Prostate gland (tissue), 2 donors: Measurements from ENCODE around the gene LTO1. TPM values are rescaled to one million over a fixed set of nuclear protein-coding genes. Genes with fewer than 3 reads are reported as not detected.

Experiments
- DNase-seq: peaks from one replicate; pipeline ENCODE4 v3.0.0-alpha.2; 2019; ENCODE audit warnings: low spot score
- H3K27ac ChIP-seq, 2 donors: fragments of 200-600 bp; sonication (generic); 2 replicates each; pipeline ENCODE4 v1.5.1; 2017 to 2019
- H3K27me3 ChIP-seq: fragments of 200-600 bp; sonication (generic); replicated peaks from 2 replicates; pipeline ENCODE4 v1.5.1; 2019; ENCODE audit not compliant: insufficient read depth
- H3K36me3 ChIP-seq, 2 donors: fragments of 200-600 bp; sonication (generic); 1 replicate in 1 of 2; 2 replicates in 1 of 2; pipeline versions ENCODE4 v1.5.1 to v1.8.1; 2017 to 2019
- H3K4me1 ChIP-seq: fragments of 200-600 bp; sonication (generic); replicated peaks from 2 replicates; pipeline ENCODE4 v1.5.1; 2019
- H3K4me3 ChIP-seq, 2 donors: fragments of 200-600 bp; sonication (generic); 2 replicates each; pipeline ENCODE4 v1.5.1; 2017 to 2019
- H3K9me3 ChIP-seq: fragments of 200-600 bp; sonication (generic); 2 replicates; pipeline ENCODE4 v1.5.1; 2017
- CTCF ChIP-seq, 4 experiments: fragments of 200-600 bp in 2 of 4; fragments of 450-650 bp in 2 of 4; sonication (generic) in 2 of 4; IDR thresholded peaks; 1 replicate in 3 of 4; 2 replicates in 1 of 4; pipeline ENCODE4 v1.5.1; 2016 to 2019; ENCODE audit warnings: antibody characterized with exemption in 4 of 4, mild to moderate bottlenecking in 2 of 4, moderate library complexity in 2 of 4
- POLR2A ChIP-seq: fragments of 450-650 bp; IDR thresholded peaks from one replicate; pipeline ENCODE4 v1.6.1; 2016; ENCODE audit warnings: antibody characterized with exemption, mild to moderate bottlenecking
- POLR2AphosphoS5 ChIP-seq: sonication (generic); formaldehyde crosslinking; IDR thresholded peaks from one replicate; pipeline ENCODE4 v1.6.1; 2017; ENCODE audit warnings: antibody characterized with exemption
- WGBS: methylation state at CpG from one replicate; pipeline ENCODE4 v1.1.5; 2018; 5-methylcytosine and 5-hydroxymethylcytosine counted together
- intact Hi-C: fragments of 100-400 bp; cut with DNase I; formaldehyde crosslinking; loops from one replicate; pipeline ENCODE4 v1.14.2; 2022
- total RNA-seq, 2 donors: library from RNA; depleted of rRNA; stranded (reverse); fragments of >200 nt; gene quantifications; one replicate each; pipeline ENCODE4 v1.1.0, GENCODE V29; 2016

The LTO1 gene
- total RNA-seq, 2 donors from 2014 or later, result 14.9 to 39.5 TPM

DNA sequence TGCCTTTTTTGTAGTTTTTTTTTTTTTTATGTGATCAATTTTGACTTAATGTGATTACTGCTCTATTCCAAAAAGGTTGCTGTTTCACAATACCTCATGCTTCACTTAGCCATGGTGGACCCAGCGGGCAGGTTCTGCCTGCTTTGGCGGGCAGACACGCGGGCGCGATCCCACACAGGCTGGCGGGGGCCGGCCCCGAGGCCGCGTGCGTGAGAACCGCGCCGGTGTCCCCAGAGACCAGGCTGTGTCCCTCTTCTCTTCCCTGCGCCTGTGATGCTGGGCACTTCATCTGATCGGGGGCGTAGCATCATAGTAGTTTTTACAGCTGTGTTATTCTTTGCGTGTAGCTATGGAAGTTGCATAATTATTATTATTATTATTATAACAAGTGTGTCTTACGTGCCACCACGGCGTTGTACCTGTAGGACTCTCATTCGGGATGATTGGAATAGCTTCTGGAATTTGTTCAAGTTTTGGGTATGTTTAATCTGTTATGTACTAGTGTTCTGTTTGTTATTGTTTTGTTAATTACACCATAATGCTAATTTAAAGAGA is 21.7 kb downstream of the LTO1 start:
- no peak for DNase-seq
- Histone ChIP-seq H3K9me3 (no peaks in the 10 kb centered on the region), H3K4me3 (peak overlapping the region in 1 of 2 donors; percentile 21), H3K4me1 (peaks cover 6% of the 10 kb centered on the region), H3K27me3 (no peaks in the 10 kb centered on the region), H3K27ac (peak overlapping the region; percentile 82 to 91), H3K36me3 (no peaks in the 10 kb centered on the region)
- intact Hi-C loops, result no loop called here
- 56% methylated on average over 23 of the region's 23 CpGs for WGBS
- no peak for TF ChIP-seq POLR2AphosphoS5
- no peak for TF ChIP-seq POLR2A
- no peak for TF ChIP-seq CTCF (IDR thresholded peaks at IDR 0.05)

DNA sequence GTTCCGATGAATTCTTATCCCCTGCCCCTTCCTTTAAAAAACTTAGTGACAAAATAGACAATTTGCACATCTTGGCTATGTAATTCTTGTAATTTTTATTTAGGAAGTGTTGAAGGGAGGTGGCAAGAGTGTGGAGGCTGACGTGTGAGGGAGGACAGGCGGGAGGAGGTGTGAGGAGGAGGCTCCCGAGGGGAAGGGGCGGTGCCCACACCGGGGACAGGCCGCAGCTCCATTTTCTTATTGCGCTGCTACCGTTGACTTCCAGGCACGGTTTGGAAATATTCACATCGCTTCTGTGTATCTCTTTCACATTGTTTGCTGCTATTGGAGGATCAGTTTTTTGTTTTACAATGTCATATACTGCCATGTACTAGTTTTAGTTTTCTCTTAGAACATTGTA is 22.2 kb downstream of the LTO1 start:
- TF ChIP-seq POLR2A, result no peak
- no peak for TF ChIP-seq POLR2AphosphoS5
- TF ChIP-seq CTCF (IDR thresholded peaks at IDR 0.05), result no peak
- DNase-seq, result no peak
- peaks cover 6% of the 10 kb centered on the region for H3K4me1 ChIP-seq
- intact Hi-C loops, result no loop called here
- WGBS, result 61% methylated on average over 11 of the region's 11 CpGs
- no peak overlapping the region for H3K4me3 ChIP-seq
- no peaks in the 10 kb centered on the region for H3K36me3 ChIP-seq
- H3K9me3 ChIP-seq, result no peaks in the 10 kb centered on the region
- H3K27ac ChIP-seq, result peak overlapping the region; percentile 31 to 91
- no peaks in the 10 kb centered on the region for H3K27me3 ChIP-seq

- no peak for TF ChIP-seq CTCF (IDR thresholded peaks at IDR 0.05)
- TF ChIP-seq POLR2AphosphoS5, result no peak
- no peak for TF ChIP-seq POLR2A
Observed at GRCh38 chr11:69651834-69652620, 23.1 kb downstream of the LTO1 start.

DNA sequence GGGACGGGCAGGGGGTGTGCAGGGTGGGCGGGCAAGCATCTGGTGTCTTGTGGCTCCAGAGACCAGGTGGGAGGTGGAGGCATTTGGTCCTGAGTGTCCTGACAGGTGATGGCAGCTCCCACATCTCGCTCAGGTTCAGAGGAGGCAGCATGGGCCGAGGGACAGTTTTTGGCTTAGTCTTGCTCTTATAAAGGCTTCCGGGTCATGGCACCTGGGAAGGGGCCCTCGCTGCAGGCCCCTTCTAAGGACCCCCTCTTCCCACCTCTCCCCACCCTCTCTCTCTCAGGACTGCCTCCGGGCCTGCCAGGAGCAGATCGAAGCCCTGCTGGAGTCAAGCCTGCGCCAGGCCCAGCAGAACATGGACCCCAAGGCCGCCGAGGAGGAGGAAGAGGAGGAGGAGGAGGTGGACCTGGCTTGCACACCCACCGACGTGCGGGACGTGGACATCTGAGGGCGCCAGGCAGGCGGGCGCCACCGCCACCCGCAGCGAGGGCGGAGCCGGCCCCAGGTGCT is 24.3 kb downstream of the LTO1 start:
- no peak for DNase-seq
- Histone ChIP-seq H3K36me3 (no peaks in the 10 kb centered on the region), H3K4me1 (peaks cover 4% of the 10 kb centered on the region), H3K9me3 (no peaks in the 10 kb centered on the region), H3K27ac (peak overlapping the region in 1 of 2 donors; percentile 7), H3K27me3 (no peaks in the 10 kb centered on the region), H3K4me3 (no peak overlapping the region)
- 81% methylated on average over 23 of the region's 23 CpGs for WGBS
- TF ChIP-seq POLR2A (no peak), POLR2AphosphoS5 (no peak), CTCF (IDR thresholded peaks at IDR 0.05) (no peak)
- intact Hi-C loops, result no loop called here

More at GRCh38 chr11:69651834-69652620, 23.1 kb downstream of the LTO1 start:
- Histone ChIP-seq H3K4me1 (peaks cover 4% of the 10 kb centered on the region), H3K36me3 (no peaks in the 10 kb centered on the region), H3K9me3 (no peaks in the 10 kb centered on the region), H3K27me3 (no peaks in the 10 kb centered on the region), H3K27ac (peak overlapping the region in 1 of 2 donors; percentile 34), H3K4me3 (no peak overlapping the region)
- WGBS, result 83% methylated on average over 15 of the region's 15 CpGs
- DNase-seq, result no peak
- intact Hi-C loops, result no loop called here
